GM19397 (cell line): ENCODE results near the gene ERI3.
A peak's percentile ranks its signal among the peaks of the same experiment; 100 is the strongest.

ENCODE experiments used
- ATAC-seq: cut with Tn5 transposase; IDR thresholded peaks from one replicate; pipeline ENCODE4 v1.9.1; 2021; ENCODE audit warnings: mild to moderate bottlenecking, moderate library complexity; ENCODE audit not compliant: unreplicated experiment

ERI3 gene

GRCh38 chr1:44354840-44355581, at the start of gene ERI3:
Gene ERI3, minus strand, starts transcription at chr1:44355257. Its CDS starts 231 bp downstream, at chr1:44355026.
- ATAC-seq: peak; percentile 99

- ATAC-seq: no peak
Measured at GRCh38 chr1:44401256-44402228, 46.5 kb upstream of the ERI3 start.

- ATAC-seq: no peak
Measured at GRCh38 chr1:44390277-44390676, 35.2 kb upstream of the ERI3 start.

GRCh38 chr1:44389437-44389836, 34.4 kb upstream of the ERI3 start:
- no peak for ATAC-seq

- no peak for ATAC-seq
Measured at GRCh38 chr1:44388551-44388950, 33.5 kb upstream of the ERI3 start.

- ATAC-seq: no peak
Measured at GRCh38 chr1:44380666-44381177, 25.7 kb upstream of the ERI3 start.

- no peak for ATAC-seq
Measured at GRCh38 chr1:44377925-44378784, 23.1 kb upstream of the ERI3 start.

- no peak for ATAC-seq
Measured at GRCh38 chr1:44375547-44375946, 20.5 kb upstream of the ERI3 start.

- ATAC-seq: no peak
Measured at GRCh38 chr1:44371206-44371605, 16.1 kb upstream of the ERI3 start.

- ATAC-seq: no peak
Measured at GRCh38 chr1:44368471-44369151, 13.6 kb upstream of the ERI3 start.

- ATAC-seq: no peak
Measured at GRCh38 chr1:44367944-44368343, 12.9 kb upstream of the ERI3 start.

- no peak for ATAC-seq
Measured at GRCh38 chr1:44366371-44366975, 11.4 kb upstream of the ERI3 start.

- no peak for ATAC-seq
Measured at GRCh38 chr1:44361478-44361877, 6.4 kb upstream of the ERI3 start.

- ATAC-seq: no peak
Measured at GRCh38 chr1:44359234-44359935, 4.3 kb upstream of the ERI3 start.

- ATAC-seq: no peak
Measured at GRCh38 chr1:44357710-44358109, 2.7 kb upstream of the ERI3 start.

- no peak for ATAC-seq
Measured at GRCh38 chr1:44355582-44356305, 687 bp upstream of the ERI3 start.

- ATAC-seq: no peak
Measured at GRCh38 chr1:44354268-44354839, 703 bp downstream of the ERI3 start.

GRCh38 chr1:44353604-44354003, 1.5 kb downstream of the ERI3 start:
- no peak for ATAC-seq
